Measurements from ENCODE around the gene CLDN7.

DNA sequence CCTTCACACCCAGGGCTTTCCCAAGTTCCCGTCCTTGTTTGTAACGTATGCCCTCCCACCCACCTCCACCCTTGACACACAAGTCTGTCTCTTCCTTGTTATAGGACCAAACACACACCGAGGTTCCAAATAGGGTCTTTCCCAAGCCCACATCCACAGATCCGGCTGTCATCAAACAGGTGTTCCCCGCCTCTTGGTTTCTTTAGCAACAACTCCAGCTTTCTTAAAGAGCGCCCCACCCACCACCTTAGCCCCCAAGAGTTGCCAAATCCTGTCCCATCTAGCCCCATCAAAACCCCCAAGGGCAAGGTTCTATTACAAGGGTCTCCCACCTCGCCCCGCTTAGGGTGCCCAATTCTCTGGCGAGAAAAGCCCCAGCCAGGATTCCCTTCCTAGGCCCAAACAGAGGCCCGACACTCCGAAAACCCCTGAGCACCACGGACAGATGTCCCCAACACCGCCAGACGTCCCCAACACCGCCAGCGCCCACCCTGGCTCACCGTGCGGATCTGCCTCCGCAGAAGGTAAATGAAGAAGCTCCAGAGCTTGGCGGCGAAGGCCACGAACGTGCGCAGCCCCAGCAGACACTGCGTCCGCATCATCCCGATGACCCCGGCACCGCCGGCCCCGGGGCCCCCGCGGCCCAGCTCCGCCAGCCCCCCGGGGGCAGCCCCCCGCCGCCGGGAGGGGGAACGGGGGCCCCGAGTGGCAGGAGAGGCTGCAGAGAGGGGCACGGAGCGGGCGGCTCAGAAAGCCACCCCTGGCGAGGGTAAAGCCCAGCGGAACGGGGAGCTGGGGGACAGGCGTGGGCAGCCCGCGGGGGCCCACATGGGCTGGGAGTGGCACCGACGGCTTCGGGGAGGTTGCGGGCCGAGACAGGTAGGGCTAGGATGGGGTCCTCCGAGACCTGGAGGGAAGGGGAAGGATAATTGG, 11.3 kb downstream of the CLDN7 start:
- TF ChIP-seq EZH2phosphoT487 (IDR thresholded peaks at IDR 0.05; ENCODE audit: borderline replicate concordance) = no peak
- TF ChIP-seq, protein P1, sequence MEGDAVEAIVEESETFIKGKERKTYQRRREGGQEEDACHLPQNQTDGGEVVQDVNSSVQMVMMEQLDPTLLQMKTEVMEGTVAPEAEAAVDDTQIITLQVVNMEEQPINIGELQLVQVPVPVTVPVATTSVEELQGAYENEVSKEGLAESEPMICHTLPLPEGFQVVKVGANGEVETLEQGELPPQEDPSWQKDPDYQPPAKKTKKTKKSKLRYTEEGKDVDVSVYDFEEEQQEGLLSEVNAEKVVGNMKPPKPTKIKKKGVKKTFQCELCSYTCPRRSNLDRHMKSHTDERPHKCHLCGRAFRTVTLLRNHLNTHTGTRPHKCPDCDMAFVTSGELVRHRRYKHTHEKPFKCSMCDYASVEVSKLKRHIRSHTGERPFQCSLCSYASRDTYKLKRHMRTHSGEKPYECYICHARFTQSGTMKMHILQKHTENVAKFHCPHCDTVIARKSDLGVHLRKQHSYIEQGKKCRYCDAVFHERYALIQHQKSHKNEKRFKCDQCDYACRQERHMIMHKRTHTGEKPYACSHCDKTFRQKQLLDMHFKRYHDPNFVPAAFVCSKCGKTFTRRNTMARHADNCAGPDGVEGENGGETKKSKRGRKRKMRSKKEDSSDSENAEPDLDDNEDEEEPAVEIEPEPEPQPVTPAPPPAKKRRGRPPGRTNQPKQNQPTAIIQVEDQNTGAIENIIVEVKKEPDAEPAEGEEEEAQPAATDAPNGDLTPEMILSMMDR (conservative IDR thresholded peaks at IDR 0.05; ENCODE audit: low read length) = no peak
